Mesendoderm (in vitro differentiated cells): ENCODE measurements around the gene ERGIC1.
A peak's percentile ranks its signal among the peaks of the same experiment; 100 is the strongest.

Experiments used
- DNase-seq: peaks from one replicate; pipeline ENCODE4 v3.0.0; 2013
- H2AK5ac ChIP-seq: 2 replicates; pipeline ENCODE4 v1.6.1; 2013; ENCODE audit warnings: low read length, inconsistent platforms
- H2BK120ac ChIP-seq: 2 replicates; pipeline ENCODE4 v1.6.1; 2013; ENCODE audit warnings: low read depth, mild to moderate bottlenecking, low read length, moderate library complexity, mixed read lengths
- H2BK15ac ChIP-seq: replicated peaks from 2 replicates; pipeline ENCODE4 v1.6.1; 2013; ENCODE audit warnings: low read depth, mild to moderate bottlenecking, moderate library complexity
- H2BK5ac ChIP-seq: 2 replicates; pipeline ENCODE4 v1.6.1; 2013; ENCODE audit warnings: low read length, inconsistent platforms
- H3K18ac ChIP-seq: 2 replicates; pipeline ENCODE4 v1.6.1; 2013; ENCODE audit warnings: mild to moderate bottlenecking, low read length, mixed read lengths
- H3K23ac ChIP-seq: one replicate; pipeline ENCODE4 v1.6.1; 2013; ENCODE audit warnings: low read length
- H3K27ac ChIP-seq: 2 replicates; pipeline ENCODE4 v1.5.1; 2013; ENCODE audit warnings: low read depth, mild to moderate bottlenecking, inconsistent platforms, low read length, moderate library complexity
- H3K27me3 ChIP-seq: 2 replicates; pipeline ENCODE4 v1.6.1; 2013; ENCODE audit warnings: low read length, control low read depth, mild to moderate bottlenecking, inconsistent platforms; ENCODE audit not compliant: insufficient read depth, poor library complexity
- H3K36me3 ChIP-seq: 2 replicates; pipeline ENCODE4 v1.6.1; 2013; ENCODE audit warnings: low read length, inconsistent platforms; ENCODE audit not compliant: control insufficient read depth, insufficient read depth
- H3K4ac ChIP-seq: one replicate; pipeline ENCODE4 v1.6.1; 2013; ENCODE audit warnings: low read depth, mild to moderate bottlenecking, low read length, moderate library complexity
- H3K4me1 ChIP-seq: 2 replicates; pipeline ENCODE4 v1.6.1; 2013; ENCODE audit warnings: low read depth, low read length, inconsistent platforms; ENCODE audit not compliant: control insufficient read depth
- H3K4me2 ChIP-seq: 2 replicates; pipeline ENCODE4 v1.6.1; 2013; ENCODE audit warnings: low read length
- H3K4me3 ChIP-seq: 2 replicates; pipeline ENCODE4 v1.5.1; 2013; ENCODE audit warnings: mild to moderate bottlenecking, low read length
- H3K56ac ChIP-seq: one replicate; pipeline ENCODE4 v1.6.1; 2013; ENCODE audit warnings: low read length
- H3K79me1 ChIP-seq: 2 replicates; pipeline ENCODE4 v1.6.1; 2013; ENCODE audit warnings: low read length, inconsistent platforms
- H3K79me2 ChIP-seq: 2 replicates; pipeline ENCODE4 v1.6.1; 2013; ENCODE audit warnings: mild to moderate bottlenecking, low read length; ENCODE audit not compliant: control insufficient read depth, insufficient read depth
- H3K9ac ChIP-seq: 2 replicates; pipeline ENCODE4 v1.6.1; 2013; ENCODE audit warnings: low read length, inconsistent platforms
- H4K5ac ChIP-seq: one replicate; pipeline ENCODE4 v1.6.1; 2013; ENCODE audit warnings: low read length
- H4K8ac ChIP-seq: one replicate; pipeline ENCODE4 v1.6.1; 2013; ENCODE audit warnings: low read depth, mild to moderate bottlenecking, control low read depth, low read length, moderate library complexity
- WGBS: extraction: QIAGEN DNeasy Blood & Tissue Kit; methylation state at CpG from one replicate; pipeline ENCODE4 v1.1.7; 2013; ENCODE audit warnings: low lambda C conversion rate, missing lambda C conversion rate; ENCODE audit not compliant: insufficient coverage; ENCODE audit errors: extremely low coverage; 5-methylcytosine and 5-hydroxymethylcytosine counted together

The ERGIC1 gene

DNA sequence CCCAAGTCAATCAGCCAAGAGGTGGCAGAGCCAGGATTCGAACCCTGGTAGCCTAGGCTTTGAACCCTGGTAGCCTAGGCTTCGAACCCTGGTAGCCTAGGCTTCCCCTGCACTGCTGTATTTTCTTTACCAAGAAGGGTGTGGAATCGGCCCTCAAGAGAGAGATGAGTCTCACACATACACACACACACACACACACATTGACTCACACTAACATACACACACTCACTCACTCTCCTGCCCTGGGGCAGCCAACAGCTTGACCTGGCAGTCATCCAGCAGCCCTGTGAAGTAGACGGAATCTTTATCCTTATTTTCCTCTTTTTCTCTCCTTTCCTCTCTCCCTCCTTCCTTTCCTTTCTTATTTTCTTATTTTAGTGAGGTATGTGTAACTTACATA lies 69.7 kb downstream of the ERGIC1 start:
- H3K27me3 ChIP-seq = no peaks in the 10 kb centered on the region
- H3K4me1 ChIP-seq = peaks cover 3% of the 10 kb centered on the region
- DNase-seq = no peak
- no peak overlapping the region for H3K4me3 ChIP-seq
- no peak overlapping the region for H2BK15ac ChIP-seq
- H3K4me2 ChIP-seq = no peak overlapping the region
- H3K4ac ChIP-seq = no peak overlapping the region
- H4K8ac ChIP-seq = no peak overlapping the region
- no CpG with 5 or more reads among the region's 4 CpGs for WGBS
- no peak overlapping the region for H3K27ac ChIP-seq
- no peak overlapping the region for H2BK5ac ChIP-seq
- no peak overlapping the region for H3K56ac ChIP-seq
- H3K79me2 ChIP-seq = no peaks in the 10 kb centered on the region
- no peaks in the 10 kb centered on the region for H3K79me1 ChIP-seq
- no peaks in the 10 kb centered on the region for H3K36me3 ChIP-seq
- no peak overlapping the region for H4K5ac ChIP-seq
- H2BK120ac ChIP-seq = no peak overlapping the region
- H2AK5ac ChIP-seq = no peak overlapping the region
- no peak overlapping the region for H3K9ac ChIP-seq
- H3K23ac ChIP-seq = no peak overlapping the region
- no peak overlapping the region for H3K18ac ChIP-seq

DNA sequence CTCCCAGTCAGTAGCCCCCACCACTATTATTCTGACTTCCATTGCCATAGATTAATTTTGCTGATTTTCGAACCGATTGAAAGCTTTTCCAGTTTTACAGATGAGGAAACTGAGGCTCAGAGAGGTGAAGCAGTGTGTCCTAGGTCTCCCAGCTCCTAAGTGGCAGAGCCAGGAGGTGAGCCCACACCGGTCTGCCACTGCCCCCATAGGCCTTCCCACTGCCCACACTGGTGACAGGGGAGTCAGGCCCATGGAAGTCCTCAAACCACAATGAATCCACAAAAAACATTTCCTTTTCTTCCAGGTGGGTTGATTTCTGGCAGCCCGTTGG lies 70.2 kb downstream of the ERGIC1 start:
- no peak overlapping the region for H3K23ac ChIP-seq
- no peak overlapping the region for H2BK120ac ChIP-seq
- H3K4ac ChIP-seq = no peak overlapping the region
- H3K4me1 ChIP-seq = peaks cover 3% of the 10 kb centered on the region
- no peaks in the 10 kb centered on the region for H3K36me3 ChIP-seq
- no peak for DNase-seq
- no peak overlapping the region for H2BK5ac ChIP-seq
- H4K5ac ChIP-seq = no peak overlapping the region
- H3K79me1 ChIP-seq = no peaks in the 10 kb centered on the region
- no peak overlapping the region for H3K4me2 ChIP-seq
- no peaks in the 10 kb centered on the region for H3K79me2 ChIP-seq
- H4K8ac ChIP-seq = no peak overlapping the region
- no peak overlapping the region for H2AK5ac ChIP-seq
- no peak overlapping the region for H2BK15ac ChIP-seq
- H3K4me3 ChIP-seq = no peak overlapping the region
- H3K56ac ChIP-seq = no peak overlapping the region
- WGBS = no CpG with 5 or more reads among the region's 4 CpGs
- H3K27me3 ChIP-seq = no peaks in the 10 kb centered on the region
- H3K18ac ChIP-seq = no peak overlapping the region
- no peak overlapping the region for H3K27ac ChIP-seq
- no peak overlapping the region for H3K9ac ChIP-seq

DNA sequence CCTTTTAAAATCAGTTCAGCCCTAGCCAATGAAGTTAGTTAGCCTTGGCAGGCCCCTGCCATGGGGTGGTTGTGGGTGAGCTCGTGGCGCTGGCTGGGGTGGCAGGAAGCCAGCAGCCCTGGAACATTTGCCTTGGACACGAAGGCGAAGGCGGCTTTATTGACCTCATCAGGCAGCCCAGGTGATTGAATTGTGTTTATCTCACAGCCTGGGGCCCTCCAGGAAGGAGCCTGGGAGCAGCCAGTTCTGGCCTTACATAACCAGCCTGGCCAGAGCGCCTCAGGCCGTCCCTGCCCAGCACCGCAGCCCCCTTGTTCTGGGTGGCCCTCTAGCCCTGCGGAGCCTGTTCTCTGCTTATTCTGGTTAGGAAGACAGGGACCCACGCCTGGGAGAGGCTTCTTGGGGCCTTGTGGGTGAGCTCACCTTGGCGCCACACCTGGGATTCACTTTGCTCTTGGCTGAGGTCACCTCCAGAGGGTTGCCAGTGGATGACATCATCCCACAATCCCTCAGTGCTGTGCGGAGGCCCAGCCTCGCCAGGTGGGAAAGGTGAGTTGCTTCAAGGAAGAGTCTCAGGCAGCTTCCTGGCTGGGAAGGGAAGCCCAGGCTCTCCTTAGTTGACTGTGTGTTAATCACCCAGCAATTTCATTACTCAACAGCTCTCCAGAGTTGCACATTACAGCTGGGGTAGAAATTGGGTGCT lies 70.7 kb downstream of the ERGIC1 start:
- DNase-seq = peak; percentile 93

DNA sequence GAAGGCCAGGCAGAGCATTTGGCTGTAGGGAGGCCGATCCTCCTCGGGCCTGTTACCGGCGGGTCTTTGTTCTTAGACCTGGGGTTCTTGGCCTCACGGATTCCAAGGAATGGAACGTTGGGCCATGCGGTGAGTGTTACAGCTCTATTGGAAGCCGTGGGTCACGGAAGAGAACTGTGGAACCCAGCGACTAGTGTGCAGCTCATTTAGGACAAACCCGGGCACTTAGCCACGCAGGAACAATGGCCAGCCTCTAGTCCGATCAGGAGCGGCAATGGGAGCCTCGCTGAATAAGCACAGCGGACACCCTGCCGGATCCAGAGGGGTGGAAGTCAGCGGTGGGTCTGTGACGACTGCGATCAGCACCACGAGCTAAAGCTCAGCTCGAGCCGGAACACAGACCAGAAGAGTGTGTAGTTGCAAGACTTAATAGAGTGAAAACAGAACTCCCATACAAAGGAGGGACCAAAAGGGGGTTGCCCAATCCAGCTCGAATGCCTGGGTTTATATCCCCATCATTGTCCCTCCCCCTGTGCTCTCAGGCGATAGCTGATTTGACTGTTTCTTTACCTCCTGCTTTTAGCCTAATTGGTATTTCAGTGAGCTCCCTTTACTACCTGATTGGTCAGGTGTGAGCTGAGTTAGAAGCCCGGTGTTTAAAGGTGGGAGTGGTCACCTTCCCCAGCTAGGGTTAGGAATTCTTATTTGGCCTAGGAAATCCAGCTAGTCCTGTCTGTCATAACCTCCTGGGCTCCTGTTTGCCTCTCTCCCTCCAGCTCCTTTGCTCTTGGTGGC lies 71.5 kb downstream of the ERGIC1 start:
- no peak overlapping the region for H3K27ac ChIP-seq
- H3K36me3 ChIP-seq = no peaks in the 10 kb centered on the region
- WGBS = no CpG with 5 or more reads among the region's 26 CpGs
- H3K27me3 ChIP-seq = no peaks in the 10 kb centered on the region
- H3K23ac ChIP-seq = no peak overlapping the region
- H2BK120ac ChIP-seq = no peak overlapping the region
- H3K9ac ChIP-seq = peak overlapping the region; percentile 32
- no peak overlapping the region for H4K5ac ChIP-seq
- H4K8ac ChIP-seq = no peak overlapping the region
- H3K79me2 ChIP-seq = no peaks in the 10 kb centered on the region
- peak overlapping the region; percentile 56 for H3K56ac ChIP-seq
- H2BK5ac ChIP-seq = no peak overlapping the region
- H3K4me1 ChIP-seq = peaks cover 3% of the 10 kb centered on the region
- peak overlapping the region; percentile 27 for H3K4ac ChIP-seq
- no peak overlapping the region for H3K4me2 ChIP-seq
- no peaks in the 10 kb centered on the region for H3K79me1 ChIP-seq
- no peak overlapping the region for H2AK5ac ChIP-seq
- peak; percentile 70 for DNase-seq
- no peak overlapping the region for H2BK15ac ChIP-seq
- no peak overlapping the region for H3K4me3 ChIP-seq
- H3K18ac ChIP-seq = no peak overlapping the region

More for the DNA sequence above, 70.7 kb downstream of the ERGIC1 start:
- no peaks in the 10 kb centered on the region for H3K27me3 ChIP-seq
- H2AK5ac ChIP-seq = no peak overlapping the region
- H3K4me2 ChIP-seq = no peak overlapping the region
- H3K18ac ChIP-seq = no peak overlapping the region
- H3K23ac ChIP-seq = no peak overlapping the region
- H3K56ac ChIP-seq = peak overlapping the region; percentile 22
- no peak overlapping the region for H2BK15ac ChIP-seq
- H4K5ac ChIP-seq = no peak overlapping the region
- H2BK120ac ChIP-seq = no peak overlapping the region
- H2BK5ac ChIP-seq = no peak overlapping the region
- no peak overlapping the region for H3K9ac ChIP-seq
- H4K8ac ChIP-seq = no peak overlapping the region
- no peaks in the 10 kb centered on the region for H3K79me2 ChIP-seq
- no peaks in the 10 kb centered on the region for H3K36me3 ChIP-seq
- no peak overlapping the region for H3K4ac ChIP-seq
- peaks cover 3% of the 10 kb centered on the region for H3K4me1 ChIP-seq
- no peak overlapping the region for H3K4me3 ChIP-seq
- no peaks in the 10 kb centered on the region for H3K79me1 ChIP-seq
- WGBS = no CpG with 5 or more reads among the region's 13 CpGs
- H3K27ac ChIP-seq = peak overlapping the region; percentile 32

DNA sequence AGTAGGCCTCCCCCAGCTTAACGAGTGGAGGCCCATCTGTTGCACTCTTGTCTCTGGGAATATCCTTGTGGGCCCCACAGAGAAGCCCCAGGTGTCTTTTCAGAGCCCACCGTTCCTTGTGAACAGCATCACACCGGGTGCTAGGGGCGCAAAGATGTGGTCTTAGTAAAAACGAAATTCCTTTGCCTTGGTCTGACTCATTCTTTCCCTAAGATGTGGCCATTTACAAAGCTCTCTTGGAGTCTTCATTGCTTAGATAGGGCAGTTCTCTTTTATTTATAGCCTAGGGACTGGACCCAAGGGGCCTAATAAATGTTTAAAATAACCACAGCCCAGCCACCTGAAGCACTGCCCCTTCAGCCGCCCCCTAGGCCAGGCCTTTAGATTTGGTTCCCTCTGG lies 72.4 kb downstream of the ERGIC1 start:
- H3K27ac ChIP-seq = no peak overlapping the region

More for the DNA sequence above, 72.4 kb downstream of the ERGIC1 start:
- no peak overlapping the region for H3K4ac ChIP-seq
- H3K79me1 ChIP-seq = no peaks in the 10 kb centered on the region
- no CpG with 5 or more reads among the region's 6 CpGs for WGBS
- H3K9ac ChIP-seq = no peak overlapping the region
- H3K27me3 ChIP-seq = no peaks in the 10 kb centered on the region
- no peaks in the 10 kb centered on the region for H3K79me2 ChIP-seq
- H3K18ac ChIP-seq = no peak overlapping the region
- peaks cover 2% of the 10 kb centered on the region for H3K36me3 ChIP-seq
- no peak overlapping the region for H2BK120ac ChIP-seq
- H4K5ac ChIP-seq = no peak overlapping the region
- H3K4me3 ChIP-seq = no peak overlapping the region
- peak; percentile 60 for DNase-seq
- H3K23ac ChIP-seq = no peak overlapping the region
- no peak overlapping the region for H2BK15ac ChIP-seq
- peaks cover 3% of the 10 kb centered on the region for H3K4me1 ChIP-seq
- no peak overlapping the region for H4K8ac ChIP-seq
- no peak overlapping the region for H2AK5ac ChIP-seq
- H2BK5ac ChIP-seq = no peak overlapping the region
- no peak overlapping the region for H3K4me2 ChIP-seq
- H3K56ac ChIP-seq = peak overlapping the region; percentile 56
